Measurements from ENCODE around the gene DCBLD1.
"Not testable (repeated sequence)": the region's sequence is repeated elsewhere in the genome, so short reads cannot be mapped to it uniquely, and the experiment has no call there.

DNA sequence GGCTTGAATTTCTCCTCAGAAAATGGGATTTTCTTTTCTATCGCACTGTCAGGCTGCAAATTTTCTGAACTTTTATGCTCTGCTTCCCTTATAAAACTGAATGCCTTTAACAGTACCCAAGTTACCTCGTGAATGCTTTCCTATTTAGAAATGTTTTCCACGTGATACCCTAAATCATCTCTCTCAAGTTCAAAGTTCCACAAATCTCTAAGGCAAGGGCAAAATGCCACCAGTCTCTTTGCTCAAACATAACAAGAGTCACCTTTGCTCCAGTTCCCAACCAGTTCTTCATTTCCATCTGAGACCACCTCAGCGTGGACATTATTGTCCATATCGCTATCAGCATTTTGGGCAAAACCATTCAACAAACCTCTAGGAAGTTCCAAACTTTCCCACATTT lies 35.5 kb downstream of the DCBLD1 start:
- TF ChIP-seq, protein P1, sequence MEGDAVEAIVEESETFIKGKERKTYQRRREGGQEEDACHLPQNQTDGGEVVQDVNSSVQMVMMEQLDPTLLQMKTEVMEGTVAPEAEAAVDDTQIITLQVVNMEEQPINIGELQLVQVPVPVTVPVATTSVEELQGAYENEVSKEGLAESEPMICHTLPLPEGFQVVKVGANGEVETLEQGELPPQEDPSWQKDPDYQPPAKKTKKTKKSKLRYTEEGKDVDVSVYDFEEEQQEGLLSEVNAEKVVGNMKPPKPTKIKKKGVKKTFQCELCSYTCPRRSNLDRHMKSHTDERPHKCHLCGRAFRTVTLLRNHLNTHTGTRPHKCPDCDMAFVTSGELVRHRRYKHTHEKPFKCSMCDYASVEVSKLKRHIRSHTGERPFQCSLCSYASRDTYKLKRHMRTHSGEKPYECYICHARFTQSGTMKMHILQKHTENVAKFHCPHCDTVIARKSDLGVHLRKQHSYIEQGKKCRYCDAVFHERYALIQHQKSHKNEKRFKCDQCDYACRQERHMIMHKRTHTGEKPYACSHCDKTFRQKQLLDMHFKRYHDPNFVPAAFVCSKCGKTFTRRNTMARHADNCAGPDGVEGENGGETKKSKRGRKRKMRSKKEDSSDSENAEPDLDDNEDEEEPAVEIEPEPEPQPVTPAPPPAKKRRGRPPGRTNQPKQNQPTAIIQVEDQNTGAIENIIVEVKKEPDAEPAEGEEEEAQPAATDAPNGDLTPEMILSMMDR (conservative IDR thresholded peaks at IDR 0.05; ENCODE audit: low read length) = not testable (repeated sequence)
- TF ChIP-seq EZH2phosphoT487 (IDR thresholded peaks at IDR 0.05; ENCODE audit: borderline replicate concordance, low read depth, low read length) = not testable (repeated sequence)
